Kidney (tissue), 14 donors: ENCODE results near the gene AKIRIN2. TPM values are rescaled to one million over a fixed set of nuclear protein-coding genes. Genes with fewer than 3 reads are reported as not detected.

Source experiments
- DNase-seq, 5 donors: peaks; one replicate each; pipeline ENCODE4 v3.0.0-alpha.2; 2013 to 2020
- FAIRE-seq: peaks from 2 replicates; lab custom pipeline; 2012; peaks lifted over from hg19 to GRCh38; lab: Jason Lieb, UNC
- H3K27ac ChIP-seq, 2 donors: one replicate each; pipeline ENCODE4 v1.7.0; 2013; ENCODE audit warnings: low read depth in 2 of 2, low read length in 2 of 2, inconsistent platforms in 1 of 2
- H3K27me3 ChIP-seq: one replicate; pipeline ENCODE4 v1.7.1; 2013; ENCODE audit warnings: low read length, inconsistent platforms; ENCODE audit not compliant: control insufficient read depth, insufficient read depth
- H3K36me3 ChIP-seq, 3 donors: one replicate each; pipeline versions ENCODE4 v1.7.0 to v1.7.1; 2013; ENCODE audit warnings: low read length in 3 of 3, control low read depth in 1 of 3, inconsistent platforms in 1 of 3; ENCODE audit not compliant: insufficient read depth in 3 of 3, control insufficient read depth in 2 of 3
- H3K4me1 ChIP-seq, 3 donors: one replicate each; pipeline versions ENCODE4 v1.7.0 to v1.7.1; 2013; ENCODE audit warnings: low read length in 3 of 3, inconsistent platforms in 1 of 3, low read depth in 1 of 3; ENCODE audit not compliant: control insufficient read depth in 2 of 3, insufficient read depth in 2 of 3
- H3K4me3 ChIP-seq, 3 donors: one replicate each; pipeline versions ENCODE4 v1.7.0 to v1.8.1; 2013; ENCODE audit warnings: low read length in 3 of 3, control low read depth in 1 of 3, inconsistent platforms in 1 of 3
- H3K9ac ChIP-seq, 3 donors: one replicate each; pipeline versions ENCODE4 v1.7.0 to v1.7.1; 2013; ENCODE audit warnings: low read length in 3 of 3, control low read depth in 1 of 3, inconsistent platforms in 1 of 3
- H3K9me3 ChIP-seq, 3 donors: one replicate each; pipeline versions ENCODE4 v1.7.0 to v1.7.1; 2013; ENCODE audit warnings: low read length in 3 of 3, control low read depth in 1 of 3, inconsistent platforms in 1 of 3; ENCODE audit not compliant: control insufficient read depth in 2 of 3, insufficient read depth in 1 of 3
- CTCF ChIP-seq: IDR thresholded peaks from 3 replicates; pipeline ENCODE4 v1.5.1; 2012; ENCODE audit warnings: mild to moderate bottlenecking, moderate library complexity, borderline replicate concordance; ENCODE audit not compliant: insufficient read depth; ENCODE audit errors: extremely low read depth
- intact Hi-C: fragments of 100-400 bp; cut with DNase I; formaldehyde crosslinking; loops from one replicate; pipeline ENCODE4 v1.11.1; 2022
- polyA plus RNA-seq: library from polyadenylated mRNA; stranded (reverse); fragments of 350-450 nt; fragmentation: Illumina TruSeq; extraction: RNeasy Lipid Tissue Mini Kit (QIAGEN cat#74804); gene quantifications from one replicate; pipeline ENCODE4 v1.2.3, GENCODE V29; 2014; ENCODE audit warnings: low read depth, low replicate concordance; ENCODE audit not compliant: insufficient read depth
- total RNA-seq: library from RNA; stranded (reverse); fragmentation: NEBNext Ultra II Directional; extraction: Animal tissue kit (Norgen Biotek cat#: 25700); gene quantifications from one replicate; pipeline ENCODE4 v1.2.1, GENCODE V29; 2021
- donor health status: control.
- donor health status: control.
- donor health status: control.
- donor health status: control.
- donor health status: control.
- donor health status: DM: yes; HTN: yes; CAD: no.
- donor health status: Normal renal cell carcinoma (clear cell type).

The AKIRIN2 gene
- total and polyA plus RNA-seq, 2 donors from 2014 or later = 26.0 to 43.4 TPM

DNA sequence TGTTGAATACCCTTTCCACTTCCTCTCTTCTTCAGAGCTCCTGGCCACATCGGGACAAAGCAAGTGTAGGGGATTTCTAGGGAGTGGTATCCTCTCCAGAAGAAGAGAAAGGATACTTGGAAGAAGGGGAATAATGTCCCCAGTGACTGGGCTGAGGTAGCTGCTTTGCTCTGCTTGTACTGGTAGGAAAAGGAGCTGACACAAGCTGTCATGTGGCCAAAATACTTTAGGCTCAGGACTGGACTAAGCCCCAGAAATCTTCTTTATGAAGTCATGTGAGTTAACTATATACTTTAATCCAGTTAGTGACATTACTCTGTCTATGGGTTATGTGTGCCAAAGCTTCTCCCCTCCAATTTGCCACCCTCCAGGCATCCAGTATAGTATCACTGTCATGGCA, 40.5 kb downstream of the AKIRIN2 start:
- H3K9me3 ChIP-seq = no peaks in the 10 kb centered on the region
- no peaks in the 10 kb centered on the region for H3K4me1 ChIP-seq
- H3K36me3 ChIP-seq = no peaks in the 10 kb centered on the region
- H3K9ac ChIP-seq = no peak overlapping the region
- no peak overlapping the region for H3K27ac ChIP-seq
- FAIRE-seq = no peak
- TF ChIP-seq CTCF = no peak
- no peak overlapping the region for H3K4me3 ChIP-seq
- no peak for DNase-seq
- intact Hi-C loops = no loop called here
- no peaks in the 10 kb centered on the region for H3K27me3 ChIP-seq

- FAIRE-seq (no peak), DNase-seq (no peak)
- no peaks in the 10 kb centered on the region for H3K9me3 ChIP-seq
- H3K4me3 ChIP-seq = no peak overlapping the region
- no peak for TF ChIP-seq CTCF
- no peaks in the 10 kb centered on the region for H3K36me3 ChIP-seq
- no peaks in the 10 kb centered on the region for H3K27me3 ChIP-seq
- intact Hi-C loops = no loop called here
- H3K27ac ChIP-seq = no peak overlapping the region
- no peaks in the 10 kb centered on the region for H3K4me1 ChIP-seq
- no peak overlapping the region for H3K9ac ChIP-seq
Measured at GRCh38 chr6:87661016-87661415, 41.0 kb downstream of the AKIRIN2 start.

GRCh38 chr6:87660226-87660911, 41.7 kb downstream of the AKIRIN2 start:
- FAIRE-seq (no peak), DNase-seq (no peak)
- Histone ChIP-seq H3K36me3 (no peaks in the 10 kb centered on the region), H3K4me3 (no peak overlapping the region), H3K4me1 (no peaks in the 10 kb centered on the region), H3K27me3 (no peaks in the 10 kb centered on the region), H3K9ac (no peak overlapping the region), H3K9me3 (no peaks in the 10 kb centered on the region), H3K27ac (no peak overlapping the region)
- intact Hi-C loops = no loop called here
- no peak for TF ChIP-seq CTCF

DNA sequence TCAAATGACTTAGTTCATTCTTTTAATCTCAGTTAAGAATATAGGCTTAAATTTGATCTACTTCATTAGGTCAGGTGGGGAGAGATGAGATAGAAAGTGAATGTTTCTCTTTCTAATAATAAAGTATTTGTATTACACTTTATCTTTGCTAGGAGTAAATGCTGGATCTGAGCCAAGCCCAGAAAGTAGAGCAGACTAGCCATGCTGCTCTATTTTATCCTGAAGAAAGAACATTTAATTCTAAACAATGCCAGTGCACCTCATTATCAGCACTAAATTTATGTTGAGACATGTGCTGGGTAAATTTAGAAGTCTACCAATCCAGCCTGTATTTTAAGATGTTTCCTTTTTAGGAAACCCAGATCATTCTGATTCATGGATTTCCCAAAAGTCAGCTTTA, 43.5 kb downstream of the AKIRIN2 start:
- Histone ChIP-seq H3K27me3 (no peaks in the 10 kb centered on the region), H3K4me3 (no peak overlapping the region), H3K27ac (no peak overlapping the region), H3K9me3 (no peaks in the 10 kb centered on the region), H3K36me3 (peaks cover 0 to 2% (median 0%) of the 10 kb centered on the region in 3 donors), H3K4me1 (no peaks in the 10 kb centered on the region), H3K9ac (no peak overlapping the region)
- intact Hi-C loops = no loop called here
- FAIRE-seq (no peak), DNase-seq (no peak)
- TF ChIP-seq CTCF = no peak
